Measurements from ENCODE around the gene TULP4. TPM values are rescaled to one million over a fixed set of nuclear protein-coding genes. Genes with fewer than 3 reads are reported as not detected.

The TULP4 gene
- total RNA-seq, 4 donors from 2014 or later, result 76.7 to 118 (median 95.7) TPM

- DNase-seq (ENCODE audit: low spot score) (no peak), ATAC-seq (ENCODE audit: low FRiP score) (no peak)
- TF ChIP-seq CTCF (IDR thresholded peaks at IDR 0.05), result no peak
Measured at GRCh38 chr6:158544428-158544827, 232.2 kb downstream of the TULP4 start.

GRCh38 chr6:158545043-158545966, 233.0 kb downstream of the TULP4 start:
- DNase-seq (ENCODE audit: low spot score) (no peak), ATAC-seq (ENCODE audit: low FRiP score) (no peak)
- no peak for TF ChIP-seq CTCF (IDR thresholded peaks at IDR 0.05)

GRCh38 chr6:158548418-158549161, 236.3 kb downstream of the TULP4 start:
- no peak for TF ChIP-seq CTCF (IDR thresholded peaks at IDR 0.05)
- DNase-seq (ENCODE audit: low spot score) (no peak), ATAC-seq (ENCODE audit: low FRiP score) (no peak)

- ATAC-seq (ENCODE audit: low FRiP score), result no peak
- no peak for TF ChIP-seq CTCF (IDR thresholded peaks at IDR 0.05)
Measured at GRCh38 chr6:158552055-158552795, 240.0 kb downstream of the TULP4 start.

GRCh38 chr6:158552796-158553138, 240.5 kb downstream of the TULP4 start:
- no peak for ATAC-seq (ENCODE audit: low FRiP score)

More at GRCh38 chr6:158552055-158552795, 240.0 kb downstream of the TULP4 start:
- no peak for DNase-seq (ENCODE audit: low spot score)

More at GRCh38 chr6:158552796-158553138, 240.5 kb downstream of the TULP4 start:
- no peak for TF ChIP-seq CTCF (IDR thresholded peaks at IDR 0.05)
- no peak for DNase-seq (ENCODE audit: low spot score)

All from omental fat pad (tissue), 4 donors.